RWPE1 (cell line): ENCODE results near the gene PCDHB15.
"Not testable (repeated sequence)": the region's sequence is repeated elsewhere in the genome, so short reads cannot be mapped to it uniquely, and the experiment has no call there.

ENCODE experiments used
- CTCF ChIA-PET: fragments of 350-600 bp; sonication (Branson Sonifier 250); formaldehyde crosslinking; extraction: SDS; loops from one replicate; lab custom pipeline; 2021; lab: Yijun Ruan, JAX
- POLR2A ChIA-PET: fragments of 400-600 bp; formaldehyde crosslinking; extraction: SDS; loops from one replicate; lab custom pipeline; 2020; ENCODE audit warnings: antibody characterized with exemption; ENCODE audit not compliant: low non-redundant PET; lab: Yijun Ruan, JAX
- DNase-seq: peaks from one replicate; pipeline ENCODE4 v3.0.0; 2012; ENCODE audit warnings: low spot score
- H3K27ac ChIP-seq: fragments of 450-650 bp; 2 replicates; pipeline ENCODE4 v1.5.1; 2017
- TF ChIP-seq, protein P1 (sequence below): fragments of 450-650 bp; conservative IDR thresholded peaks from 2 replicates; pipeline ENCODE4 v1.5.1; 2017; ENCODE audit warnings: low read depth, mild to moderate bottlenecking

Gene PCDHB15

DNA sequence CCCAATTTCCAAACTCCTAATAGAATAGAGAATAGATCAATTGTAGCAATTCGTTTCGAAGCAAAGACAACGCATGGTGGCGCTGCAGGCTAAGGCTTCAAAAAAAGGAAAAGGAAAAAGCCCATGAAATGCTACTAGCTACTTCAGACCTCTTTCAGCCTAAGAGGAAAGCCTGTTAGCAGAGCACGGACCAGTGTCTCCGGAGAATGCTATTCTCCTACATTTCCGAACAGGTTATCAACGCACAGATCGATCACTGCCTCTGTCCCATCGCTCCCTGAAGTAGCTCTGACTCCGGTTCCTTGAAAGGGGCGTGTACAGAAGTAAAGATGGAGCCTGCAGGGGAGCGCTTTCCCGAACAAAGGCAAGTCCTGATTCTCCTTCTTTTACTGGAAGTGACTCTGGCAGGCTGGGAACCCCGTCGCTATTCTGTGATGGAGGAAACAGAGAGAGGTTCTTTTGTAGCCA is at the start of gene PCDHB15:
Gene PCDHB15 (plus strand): TSS at position 146 of the 468 bp plus-strand sequence. CDS start 184 bp downstream, at position 330.
- CTCF ChIA-PET, result interaction anchor here (1.0 kb wide), 1 partner anchor 75 kb away, joined by 3 read pairs; the partner anchor contains the start of gene TAF7
- no peak for DNase-seq
- TF ChIP-seq, protein P1, sequence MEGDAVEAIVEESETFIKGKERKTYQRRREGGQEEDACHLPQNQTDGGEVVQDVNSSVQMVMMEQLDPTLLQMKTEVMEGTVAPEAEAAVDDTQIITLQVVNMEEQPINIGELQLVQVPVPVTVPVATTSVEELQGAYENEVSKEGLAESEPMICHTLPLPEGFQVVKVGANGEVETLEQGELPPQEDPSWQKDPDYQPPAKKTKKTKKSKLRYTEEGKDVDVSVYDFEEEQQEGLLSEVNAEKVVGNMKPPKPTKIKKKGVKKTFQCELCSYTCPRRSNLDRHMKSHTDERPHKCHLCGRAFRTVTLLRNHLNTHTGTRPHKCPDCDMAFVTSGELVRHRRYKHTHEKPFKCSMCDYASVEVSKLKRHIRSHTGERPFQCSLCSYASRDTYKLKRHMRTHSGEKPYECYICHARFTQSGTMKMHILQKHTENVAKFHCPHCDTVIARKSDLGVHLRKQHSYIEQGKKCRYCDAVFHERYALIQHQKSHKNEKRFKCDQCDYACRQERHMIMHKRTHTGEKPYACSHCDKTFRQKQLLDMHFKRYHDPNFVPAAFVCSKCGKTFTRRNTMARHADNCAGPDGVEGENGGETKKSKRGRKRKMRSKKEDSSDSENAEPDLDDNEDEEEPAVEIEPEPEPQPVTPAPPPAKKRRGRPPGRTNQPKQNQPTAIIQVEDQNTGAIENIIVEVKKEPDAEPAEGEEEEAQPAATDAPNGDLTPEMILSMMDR, result no peak
- H3K27ac ChIP-seq, result no peak within 1 kb of the TSS
- POLR2A ChIA-PET, result no interaction called here

DNA sequence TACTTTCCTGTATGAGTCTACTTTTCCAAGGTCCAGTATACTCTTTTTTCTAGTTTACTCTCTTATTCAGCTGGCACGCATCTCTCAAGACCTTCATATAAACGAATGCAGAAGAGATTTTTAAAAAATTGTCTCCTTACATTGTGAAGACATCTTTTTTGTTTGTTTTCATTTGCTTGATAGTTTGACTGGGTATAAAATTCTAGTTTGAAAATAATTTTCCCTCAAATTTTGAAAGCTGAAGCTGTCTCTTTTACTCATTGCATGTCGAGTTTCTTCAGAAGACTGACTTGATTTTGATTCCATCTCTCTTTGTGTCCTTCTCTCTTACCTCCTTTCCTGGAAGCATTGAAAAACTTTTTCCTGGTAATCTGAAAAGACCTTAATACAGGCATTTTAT is 48.8 kb upstream of the PCDHB15 start:
- no peak for DNase-seq
- H3K27ac ChIP-seq, result no peak overlapping the region
- TF ChIP-seq, protein P1, result no peak
- POLR2A ChIA-PET, result no interaction called here
- CTCF ChIA-PET, result interaction anchor here (0.6 to 1.2 kb wide), 5 partner anchors 8 to 432 kb away, joined by 3 to 5 read pairs (median 3); no protein-coding TSS in a partner anchor

DNA sequence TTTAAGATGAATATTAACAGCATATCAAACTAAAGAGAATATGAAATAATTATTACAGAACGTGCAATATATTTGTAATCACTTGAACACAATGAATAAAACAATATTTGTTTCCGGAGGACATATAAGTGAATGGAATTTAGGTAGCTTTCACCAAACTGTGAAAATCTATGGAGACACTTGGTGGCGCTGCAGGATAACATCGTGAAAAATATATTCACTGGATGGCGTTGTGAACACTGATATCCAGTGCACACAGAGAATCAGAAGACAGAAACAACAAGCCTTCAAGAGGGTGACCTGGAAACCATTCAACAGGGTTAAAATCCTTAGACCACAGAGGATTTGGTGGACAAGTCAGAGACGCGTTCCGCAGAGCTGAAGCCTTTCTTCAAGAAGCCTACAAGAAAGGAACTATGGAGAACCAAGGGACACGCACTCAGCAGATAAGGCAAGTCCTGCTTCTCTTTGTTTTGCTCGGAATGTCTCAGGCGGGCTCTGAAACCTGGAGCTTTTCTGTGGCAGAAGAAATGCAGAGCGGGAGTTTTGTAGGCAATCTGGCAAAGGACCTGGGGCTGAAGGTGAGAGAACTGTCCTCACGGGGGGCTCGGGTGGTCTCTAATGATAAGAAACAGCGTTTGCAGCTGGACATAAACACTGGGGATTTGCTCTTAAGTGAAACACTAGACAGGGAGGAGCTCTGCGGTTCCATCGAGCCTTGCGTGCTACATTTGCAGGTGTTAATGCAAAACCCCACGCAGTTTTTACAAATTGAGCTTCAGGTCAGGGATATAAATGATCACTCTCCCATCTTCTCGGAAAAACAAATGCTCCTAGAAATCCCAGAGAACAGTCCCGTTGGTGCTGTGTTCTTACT is 45.6 kb upstream of the PCDHB15 start, which contains the start of gene PCDHB11:
Gene PCDHB11 (plus strand): TSS at position 269 of the 877 bp plus-strand sequence. CDS start 148 bp downstream, at position 417.
- POLR2A ChIA-PET, result no interaction called here
- peak; percentile 27 for DNase-seq
- CTCF ChIA-PET, result interaction anchor here (0.6 to 1.4 kb wide), 27 partner anchors 9 to 1131 kb away, joined by 3 to 7 read pairs (median 4); partner anchors contain the start of genes PCDHB14, PCDHGA1, PCDHGA12 and PCDHGA2
- H3K27ac ChIP-seq, result no peak within 1 kb of the TSS
- TF ChIP-seq, protein P1, result peak; percentile 69

DNA sequence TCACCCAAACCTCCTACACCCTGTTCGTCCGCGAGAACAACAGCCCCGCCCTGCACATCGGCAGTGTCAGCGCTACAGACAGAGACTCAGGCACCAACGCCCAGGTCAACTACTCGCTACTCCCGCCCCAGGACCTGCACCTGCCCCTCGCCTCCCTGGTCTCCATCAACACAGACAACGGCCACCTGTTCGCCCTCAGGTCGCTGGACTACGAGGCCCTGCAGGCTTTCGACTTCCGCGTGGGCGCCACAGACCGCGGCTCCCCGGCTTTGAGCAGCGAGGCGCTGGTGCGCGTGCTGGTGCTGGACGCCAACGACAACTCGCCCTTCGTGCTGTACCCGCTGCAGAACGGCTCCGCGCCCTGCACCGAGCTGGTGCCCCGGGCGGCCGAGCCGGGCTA is 44.1 kb upstream of the PCDHB15 start:
- H3K27ac ChIP-seq, CTCF ChIA-PET, POLR2A ChIA-PET, DNase-seq: not testable (repeated sequence)

DNA sequence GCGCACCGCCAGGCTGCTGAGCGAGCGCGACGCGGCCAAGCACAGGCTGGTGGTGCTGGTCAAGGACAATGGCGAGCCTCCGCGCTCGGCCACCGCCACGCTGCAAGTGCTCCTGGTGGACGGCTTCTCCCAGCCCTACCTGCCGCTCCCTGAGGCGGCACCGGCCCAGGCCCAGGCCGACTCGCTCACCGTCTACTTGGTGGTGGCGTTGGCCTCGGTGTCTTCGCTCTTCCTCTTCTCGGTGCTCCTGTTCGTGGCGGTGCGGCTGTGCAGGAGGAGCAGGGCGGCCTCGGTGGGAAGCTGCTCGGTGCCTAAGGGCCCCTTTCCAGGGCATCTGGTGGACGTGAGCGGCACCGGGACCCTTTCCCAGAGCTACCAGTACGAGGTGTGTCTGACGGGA is 43.5 kb upstream of the PCDHB15 start:
- POLR2A ChIA-PET, H3K27ac ChIP-seq, DNase-seq: not testable (repeated sequence)
- CTCF ChIA-PET, result interaction anchor here (0.6 to 0.8 kb wide), 2 partner anchors 9 to 313 kb away, joined by 3 to 5 read pairs; partner anchors contain the start of gene PCDHB10

DNA sequence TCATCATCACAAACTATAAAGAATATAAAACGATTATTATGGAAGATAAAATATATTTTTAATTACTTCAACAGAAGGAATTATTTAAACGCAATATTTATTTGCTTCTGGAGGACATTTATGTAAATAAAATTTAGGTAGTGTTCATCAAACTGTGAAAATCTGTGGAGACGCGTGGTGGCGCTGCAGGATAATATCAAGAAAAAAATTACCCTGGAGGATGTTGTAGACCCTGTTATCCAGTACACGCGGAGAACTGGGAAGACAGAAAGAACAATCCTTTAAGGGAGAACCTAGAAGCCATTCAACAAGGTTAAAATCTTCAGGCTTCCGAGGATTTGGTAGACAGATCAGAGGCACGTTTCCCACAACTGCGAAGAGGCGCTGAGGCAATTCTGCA is 36.7 kb upstream of the PCDHB15 start, which contains the start of gene PCDHB12:
Gene PCDHB12 (plus strand): TSS at position 242 of the 400 bp plus-strand sequence. CDS start 189 bp downstream, outside the sequence.
- H3K27ac ChIP-seq, result no peak within 1 kb of the TSS
- ChIA-PET CTCF (interaction anchor here (0.6 to 1.4 kb wide), 4 partner anchors 8 to 666 kb away, joined by 3 to 4 read pairs (median 3); partner anchors contain the start of gene PCDHB2), POLR2A (no interaction called here)
- no peak for DNase-seq
- TF ChIP-seq, protein P1, result no peak

DNA sequence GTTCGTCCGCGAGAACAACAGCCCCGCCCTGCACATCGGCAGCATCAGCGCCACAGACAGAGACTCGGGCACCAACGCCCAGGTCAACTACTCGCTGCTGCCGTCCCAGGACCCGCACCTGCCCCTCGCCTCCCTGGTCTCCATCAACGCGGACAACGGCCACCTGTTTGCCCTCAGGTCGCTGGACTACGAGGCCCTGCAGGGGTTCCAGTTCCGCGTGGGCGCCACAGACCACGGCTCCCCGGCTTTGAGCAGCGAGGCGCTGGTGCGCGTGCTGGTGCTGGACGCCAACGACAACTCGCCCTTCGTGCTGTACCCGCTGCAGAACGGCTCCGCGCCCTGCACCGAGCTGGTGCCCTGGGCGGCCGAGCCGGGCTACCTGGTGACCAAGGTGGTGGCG is 34.9 kb upstream of the PCDHB15 start:
- POLR2A ChIA-PET, result not testable (repeated sequence)

DNA sequence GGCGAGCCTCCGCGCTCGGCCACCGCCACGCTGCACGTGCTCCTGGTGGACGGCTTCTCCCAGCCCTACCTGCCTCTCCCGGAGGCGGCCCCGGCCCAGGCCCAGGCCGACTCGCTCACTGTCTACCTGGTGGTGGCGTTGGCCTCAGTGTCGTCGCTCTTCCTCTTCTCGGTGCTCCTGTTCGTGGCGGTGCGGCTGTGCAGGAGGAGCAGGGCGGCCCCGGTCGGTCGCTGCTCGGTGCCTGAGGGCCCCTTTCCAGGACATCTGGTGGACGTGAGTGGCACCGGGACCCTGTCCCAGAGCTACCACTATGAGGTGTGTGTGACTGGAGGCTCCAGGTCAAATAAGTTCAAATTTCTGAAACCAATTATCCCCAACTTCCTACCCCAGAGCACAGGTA is 34.3 kb upstream of the PCDHB15 start:
- CTCF ChIA-PET, H3K27ac ChIP-seq, POLR2A ChIA-PET, DNase-seq: not testable (repeated sequence)

More for the DNA sequence above, 34.9 kb upstream of the PCDHB15 start:
- DNase-seq, CTCF ChIA-PET, H3K27ac ChIP-seq: not testable (repeated sequence)
